Thyroid gland (tissue), 4 donors: ENCODE results near the gene ADAT3.

Experiments
- CTCF ChIP-seq, 6 experiments: fragments of 200-600 bp in 3 of 6; fragments of 450-650 bp in 3 of 6; sonication (generic) in 3 of 6; IDR thresholded peaks; one replicate each; pipeline ENCODE4 v1.5.1; 2016 to 2019; ENCODE audit warnings: antibody characterized with exemption in 6 of 6, mild to moderate bottlenecking in 2 of 6, inconsistent platforms in 1 of 6, moderate library complexity in 1 of 6
- POLR2A ChIP-seq, 2 donors: fragments of 450-650 bp; IDR thresholded peaks; one replicate each; pipeline ENCODE4 v1.6.1; 2017; ENCODE audit warnings: antibody characterized with exemption in 2 of 2, mild to moderate bottlenecking in 2 of 2, moderate library complexity in 1 of 2

GRCh38 chr19:1955171-1956121 is 50.2 kb downstream of the ADAT3 start:
- TF ChIP-seq CTCF (IDR thresholded peaks at IDR 0.05) (no peak), POLR2A (IDR thresholded peaks at IDR 0.05) (no peak)
